HG02870 (cell line): Measurements from ENCODE around the gene UBE2A.
A peak's percentile ranks its signal among the peaks of the same experiment; 100 is the strongest.

Source experiments
- ATAC-seq: cut with Tn5 transposase; IDR thresholded peaks from one replicate; pipeline ENCODE4 v1.9.1; 2021; ENCODE audit warnings: mild to moderate bottlenecking, moderate library complexity; ENCODE audit not compliant: unreplicated experiment

The UBE2A gene

GRCh38 chrX:119606280-119607017 lies 32.1 kb downstream of the UBE2A start, which contains the start of gene NKRF:
Gene NKRF (minus strand): TSS chrX:119606424.
- peak; percentile 66 for ATAC-seq

DNA sequence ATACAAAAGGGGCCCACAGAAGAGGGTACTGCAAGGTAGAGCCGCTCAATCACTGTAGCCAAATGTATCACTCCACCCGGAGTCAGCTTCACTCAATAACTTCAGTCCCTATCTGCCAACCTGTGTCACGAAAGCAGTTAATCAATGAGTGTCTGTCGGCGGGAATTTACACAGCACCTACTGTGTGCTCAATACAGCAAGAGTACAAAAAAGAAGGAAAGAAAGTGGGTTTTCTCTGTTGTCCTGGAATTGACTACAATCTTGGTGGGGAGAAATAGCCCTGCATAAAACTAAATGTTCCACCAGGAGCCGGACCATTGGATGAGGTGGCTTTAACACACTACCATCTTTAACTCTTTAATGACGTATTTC lies 32.6 kb downstream of the UBE2A start:
- no peak for ATAC-seq

GRCh38 chrX:119614776-119615175 lies 40.4 kb downstream of the UBE2A start:
- no peak for ATAC-seq

DNA sequence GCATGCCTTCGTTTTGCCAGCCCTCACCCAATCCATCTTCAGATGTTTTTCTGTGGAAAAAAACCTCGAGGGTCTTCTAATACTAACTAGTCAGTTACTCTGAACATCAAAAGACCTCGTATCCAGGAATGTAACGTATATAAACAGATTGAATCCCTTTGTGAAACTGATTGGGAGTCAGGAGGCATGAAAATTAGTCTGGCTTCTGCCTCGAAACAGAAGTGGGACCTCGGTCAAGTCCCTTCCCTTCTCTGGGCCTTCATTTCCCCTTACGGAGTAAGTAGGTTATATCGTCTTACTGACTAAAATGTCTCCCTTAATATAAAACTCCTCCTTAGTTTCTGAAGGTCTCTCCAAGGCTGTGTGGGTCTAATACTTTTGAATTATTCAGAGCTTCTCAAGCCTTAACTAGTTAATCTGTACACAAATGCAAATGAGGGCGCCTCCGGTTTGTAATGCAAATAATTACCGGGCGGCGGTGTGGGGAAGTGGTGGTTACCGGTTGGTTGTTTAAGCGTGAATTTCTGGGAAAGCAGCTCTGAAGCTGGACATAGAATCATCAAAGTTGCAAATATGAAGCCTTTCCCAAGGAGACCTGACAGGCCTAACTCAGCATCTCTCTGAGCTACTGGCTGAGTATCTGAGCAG lies 43.3 kb downstream of the UBE2A start:
- peak; percentile 62 for ATAC-seq

DNA sequence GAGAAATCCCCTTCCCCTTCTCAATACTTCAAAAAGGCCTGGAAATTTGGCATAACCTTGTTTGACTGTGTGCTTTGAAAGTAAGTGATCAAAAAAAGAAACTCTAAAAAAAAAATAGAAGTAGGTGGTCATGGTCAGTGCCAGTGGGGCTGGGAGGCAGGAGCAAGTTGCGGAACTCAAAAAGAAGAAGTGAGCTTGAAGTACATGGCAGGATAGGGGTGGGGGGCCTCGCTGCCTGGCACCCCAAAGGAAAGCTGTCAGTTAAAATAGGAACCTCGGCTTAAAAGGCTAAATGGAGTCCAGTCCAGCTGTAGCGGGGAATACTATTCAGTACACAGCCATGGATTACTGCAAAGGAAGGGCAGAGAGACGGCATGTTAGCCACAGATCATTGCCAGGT lies 44.1 kb downstream of the UBE2A start:
- ATAC-seq = no peak

DNA sequence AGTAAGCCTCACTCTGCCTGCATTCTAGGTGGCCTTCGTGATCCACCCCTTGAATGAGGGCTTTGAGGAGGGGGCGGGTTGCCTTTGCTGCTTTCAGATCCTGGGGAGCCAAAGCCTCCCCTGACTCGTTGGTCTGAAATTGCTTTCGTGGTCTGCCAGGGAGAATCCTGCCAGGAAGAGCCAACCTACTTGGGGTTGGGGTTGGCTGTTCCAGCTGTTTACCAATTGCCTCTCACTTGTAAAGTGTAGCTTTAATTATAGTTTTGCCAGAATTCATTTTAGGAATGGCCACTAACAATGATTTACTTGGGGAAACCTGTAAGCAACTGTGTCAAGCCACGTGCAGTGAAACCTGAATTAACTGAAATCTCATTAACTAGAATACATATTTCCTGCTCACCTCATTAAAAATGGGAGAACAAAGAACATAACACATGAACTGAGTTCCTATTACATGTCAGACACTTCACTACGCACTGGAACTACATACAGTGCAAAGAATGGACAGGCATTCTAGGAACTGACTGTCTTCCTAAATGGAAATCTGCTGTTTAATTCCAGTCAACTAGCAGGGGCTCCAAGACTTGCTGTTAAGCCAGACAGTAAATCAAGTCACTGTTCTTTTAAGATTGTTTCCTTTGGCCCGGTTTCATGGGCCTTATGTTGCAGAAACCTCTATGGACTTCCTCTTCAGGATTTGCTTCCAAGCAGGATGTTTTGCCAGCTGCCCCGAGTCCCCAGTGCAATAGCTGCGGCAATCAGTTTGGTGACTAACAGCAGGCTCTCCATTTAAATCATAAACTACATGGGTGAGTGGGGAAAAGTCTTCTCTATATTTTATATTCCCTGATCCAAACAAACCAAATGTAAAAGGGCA lies 48.2 kb downstream of the UBE2A start:
- ATAC-seq = no peak

DNA sequence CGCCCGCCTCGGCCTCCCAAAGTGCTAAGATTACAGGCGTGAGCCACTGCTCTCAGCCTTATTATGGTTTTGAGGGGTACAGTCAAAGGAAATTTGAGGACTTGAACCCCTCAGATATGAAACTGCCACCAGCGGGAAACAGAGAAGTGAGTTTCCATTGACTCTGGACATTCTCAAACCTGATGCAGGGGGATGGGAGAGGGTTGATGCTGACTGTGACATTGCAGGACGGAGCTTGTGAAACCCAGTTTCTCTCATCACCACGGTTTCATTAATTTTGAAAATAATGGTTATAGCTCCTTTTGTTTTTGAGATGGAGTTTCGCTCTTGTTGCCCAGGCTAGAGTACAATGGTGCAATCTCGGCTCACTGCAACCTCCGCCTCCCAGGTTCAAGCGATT lies 50.1 kb downstream of the UBE2A start:
- ATAC-seq = no peak

GRCh38 chrX:119624951-119625668 lies 50.7 kb downstream of the UBE2A start:
- no peak for ATAC-seq

- ATAC-seq = no peak
Measured at GRCh38 chrX:119625843-119626242, 51.5 kb downstream of the UBE2A start.
